Loucy (cell line): ENCODE measurements around the gene ITSN1.

Experiments
- EZH2phosphoT487 ChIP-seq: fragments of 200-600 bp; IDR thresholded peaks from 2 replicates; pipeline ENCODE4 v1.6.1; 2018; ENCODE audit warnings: antibody characterized with exemption, mild to moderate bottlenecking, moderate library complexity, borderline replicate concordance
- TF ChIP-seq, protein P1 (sequence below): fragments of 200-600 bp; sonication (generic); conservative IDR thresholded peaks from 2 replicates; pipeline ENCODE4 v1.5.1; 2014; ENCODE audit warnings: mild to moderate bottlenecking, antibody characterized with exemption, low read length

DNA sequence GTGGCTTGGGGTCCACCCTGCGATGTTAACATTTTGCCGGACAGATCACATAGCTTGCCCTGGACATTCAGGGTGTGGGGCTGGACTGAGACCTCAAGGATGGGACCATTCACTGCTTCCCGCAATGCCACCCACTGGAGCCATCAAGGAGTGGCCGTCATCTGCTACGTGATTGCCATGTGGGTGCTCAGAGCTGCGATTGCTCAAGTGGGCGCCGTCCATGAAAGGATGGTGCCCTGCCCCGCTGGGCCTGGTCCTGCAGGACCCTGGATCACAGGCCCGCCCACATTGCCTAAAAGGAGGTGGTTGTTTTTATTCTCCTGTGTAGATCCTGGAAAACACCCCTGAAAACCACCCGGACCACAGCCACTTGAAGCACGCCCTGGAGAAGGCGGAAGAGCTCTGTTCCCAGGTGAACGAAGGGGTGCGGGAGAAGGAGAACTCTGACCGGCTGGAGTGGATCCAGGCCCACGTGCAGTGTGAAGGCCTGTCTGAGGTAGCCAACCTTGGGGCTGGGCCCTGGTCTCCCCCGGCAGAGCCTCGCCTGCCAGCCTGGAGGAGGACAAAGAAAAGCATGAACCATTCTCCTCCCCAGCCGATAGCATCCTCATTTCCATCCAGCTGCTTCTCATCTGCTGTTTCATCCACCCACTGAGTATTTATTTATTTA is 232.9 kb downstream of the ITSN1 start:
- TF ChIP-seq, protein P1, sequence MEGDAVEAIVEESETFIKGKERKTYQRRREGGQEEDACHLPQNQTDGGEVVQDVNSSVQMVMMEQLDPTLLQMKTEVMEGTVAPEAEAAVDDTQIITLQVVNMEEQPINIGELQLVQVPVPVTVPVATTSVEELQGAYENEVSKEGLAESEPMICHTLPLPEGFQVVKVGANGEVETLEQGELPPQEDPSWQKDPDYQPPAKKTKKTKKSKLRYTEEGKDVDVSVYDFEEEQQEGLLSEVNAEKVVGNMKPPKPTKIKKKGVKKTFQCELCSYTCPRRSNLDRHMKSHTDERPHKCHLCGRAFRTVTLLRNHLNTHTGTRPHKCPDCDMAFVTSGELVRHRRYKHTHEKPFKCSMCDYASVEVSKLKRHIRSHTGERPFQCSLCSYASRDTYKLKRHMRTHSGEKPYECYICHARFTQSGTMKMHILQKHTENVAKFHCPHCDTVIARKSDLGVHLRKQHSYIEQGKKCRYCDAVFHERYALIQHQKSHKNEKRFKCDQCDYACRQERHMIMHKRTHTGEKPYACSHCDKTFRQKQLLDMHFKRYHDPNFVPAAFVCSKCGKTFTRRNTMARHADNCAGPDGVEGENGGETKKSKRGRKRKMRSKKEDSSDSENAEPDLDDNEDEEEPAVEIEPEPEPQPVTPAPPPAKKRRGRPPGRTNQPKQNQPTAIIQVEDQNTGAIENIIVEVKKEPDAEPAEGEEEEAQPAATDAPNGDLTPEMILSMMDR, result no peak
- no peak for TF ChIP-seq EZH2phosphoT487
